Measurements from ENCODE around the gene FSTL4.

The FSTL4 gene

DNA sequence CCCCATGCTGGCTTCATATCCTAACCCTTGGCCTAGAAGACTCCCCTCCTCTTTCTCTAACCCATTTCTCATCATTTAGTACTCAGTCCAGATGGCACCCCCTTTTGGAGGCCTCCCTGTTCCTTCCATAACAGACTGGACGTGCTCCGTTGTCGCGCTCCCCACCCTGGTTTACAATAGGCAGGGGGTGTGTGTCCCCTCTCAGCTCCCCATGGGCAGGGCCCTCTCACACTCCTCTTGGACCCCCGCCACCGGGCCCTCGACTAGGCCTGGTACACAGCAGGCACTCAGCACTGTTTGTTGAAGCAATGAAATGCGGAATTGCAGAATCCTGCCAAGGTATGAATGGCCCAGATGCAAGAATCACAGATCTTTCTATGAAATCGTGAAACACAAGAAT is 227.4 kb downstream of the FSTL4 start:
- Mint-ChIP-seq H3K36me3 (ENCODE audit: insufficient read depth) (no peaks in the 10 kb centered on the region), H3K9me3 (no peaks in the 10 kb centered on the region), H3K4me1 (ENCODE audit: low read depth in 2 of 2) (no peaks in the 10 kb centered on the region), H3K27ac (no peak overlapping the region), H3K27me3 (peaks cover 39 to 64% of the 10 kb centered on the region in 2 donors), H3K4me3 (no peak overlapping the region)
- ATAC-seq (replicated peaks) (no peak), DNase-seq (no peak)

DNA sequence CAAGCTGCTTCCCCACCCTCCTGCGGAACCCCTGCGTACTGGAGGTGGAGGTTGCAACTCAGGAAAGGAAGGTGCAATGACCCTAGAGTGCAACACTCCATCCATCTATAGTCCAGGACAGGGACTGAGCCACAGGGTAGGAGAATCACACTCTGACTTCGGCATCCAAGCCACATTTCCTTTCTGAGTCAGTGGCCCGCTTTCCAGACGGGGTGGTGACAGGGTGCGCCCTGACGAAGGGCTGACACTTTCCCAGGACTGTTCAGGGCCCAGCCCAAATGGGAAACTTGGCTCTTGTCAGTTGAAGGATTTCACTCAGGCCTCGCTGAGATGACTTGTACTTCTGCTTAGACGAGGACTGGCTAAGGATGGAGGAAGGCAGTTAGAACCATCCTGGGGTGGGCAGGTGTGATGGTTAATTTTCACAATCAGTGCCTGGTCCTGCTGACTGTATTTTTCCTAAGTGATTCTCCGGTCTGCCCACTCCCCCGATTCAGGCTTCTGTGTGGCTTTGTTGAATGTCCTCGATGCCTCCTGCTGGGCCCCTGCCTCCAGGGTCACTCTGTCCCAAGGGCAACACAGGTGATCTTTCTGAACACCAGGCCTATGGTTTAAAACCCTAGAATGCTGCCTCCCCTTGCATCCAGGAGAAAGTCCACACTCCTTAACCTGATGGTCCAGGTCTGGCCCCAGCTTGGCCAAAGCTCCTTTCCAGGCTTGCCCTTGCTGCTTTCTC is 228.1 kb downstream of the FSTL4 start:
- Mint-ChIP-seq H3K9me3 (no peaks in the 10 kb centered on the region), H3K27ac (no peak overlapping the region), H3K4me1 (ENCODE audit: low read depth in 2 of 2) (no peaks in the 10 kb centered on the region), H3K36me3 (ENCODE audit: insufficient read depth) (no peaks in the 10 kb centered on the region), H3K4me3 (no peak overlapping the region), H3K27me3 (peaks cover 36 to 62% of the 10 kb centered on the region in 2 donors)
- ATAC-seq (replicated peaks) (no peak), DNase-seq (no peak)

DNA sequence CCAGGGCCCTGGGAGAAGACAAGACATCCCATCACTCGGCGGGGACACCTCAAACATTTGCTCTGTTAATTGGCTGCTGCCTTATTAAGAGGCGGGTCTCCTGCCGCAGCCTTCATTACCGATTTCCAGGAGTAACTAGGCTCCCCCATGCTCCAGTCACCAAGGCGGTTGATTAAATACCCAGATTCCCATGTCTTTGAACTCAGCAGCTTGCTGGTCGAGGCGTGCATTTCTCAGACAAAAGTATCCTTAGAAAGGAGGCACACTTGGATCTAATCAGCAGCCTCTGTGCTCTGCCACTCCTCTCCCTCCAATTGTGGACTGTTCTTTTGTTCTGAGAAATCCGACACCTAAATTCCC is 228.8 kb downstream of the FSTL4 start:
- H3K27me3 Mint-ChIP-seq, result peaks cover 33 to 59% of the 10 kb centered on the region in 2 donors
- no peak overlapping the region for H3K27ac Mint-ChIP-seq
- ATAC-seq (replicated peaks) (no peak), DNase-seq (no peak)
- H3K4me3 Mint-ChIP-seq, result no peak overlapping the region
- no peaks in the 10 kb centered on the region for H3K36me3 Mint-ChIP-seq (ENCODE audit: insufficient read depth)
- H3K4me1 Mint-ChIP-seq (ENCODE audit: low read depth in 2 of 2), result no peaks in the 10 kb centered on the region
- no peaks in the 10 kb centered on the region for H3K9me3 Mint-ChIP-seq

DNA sequence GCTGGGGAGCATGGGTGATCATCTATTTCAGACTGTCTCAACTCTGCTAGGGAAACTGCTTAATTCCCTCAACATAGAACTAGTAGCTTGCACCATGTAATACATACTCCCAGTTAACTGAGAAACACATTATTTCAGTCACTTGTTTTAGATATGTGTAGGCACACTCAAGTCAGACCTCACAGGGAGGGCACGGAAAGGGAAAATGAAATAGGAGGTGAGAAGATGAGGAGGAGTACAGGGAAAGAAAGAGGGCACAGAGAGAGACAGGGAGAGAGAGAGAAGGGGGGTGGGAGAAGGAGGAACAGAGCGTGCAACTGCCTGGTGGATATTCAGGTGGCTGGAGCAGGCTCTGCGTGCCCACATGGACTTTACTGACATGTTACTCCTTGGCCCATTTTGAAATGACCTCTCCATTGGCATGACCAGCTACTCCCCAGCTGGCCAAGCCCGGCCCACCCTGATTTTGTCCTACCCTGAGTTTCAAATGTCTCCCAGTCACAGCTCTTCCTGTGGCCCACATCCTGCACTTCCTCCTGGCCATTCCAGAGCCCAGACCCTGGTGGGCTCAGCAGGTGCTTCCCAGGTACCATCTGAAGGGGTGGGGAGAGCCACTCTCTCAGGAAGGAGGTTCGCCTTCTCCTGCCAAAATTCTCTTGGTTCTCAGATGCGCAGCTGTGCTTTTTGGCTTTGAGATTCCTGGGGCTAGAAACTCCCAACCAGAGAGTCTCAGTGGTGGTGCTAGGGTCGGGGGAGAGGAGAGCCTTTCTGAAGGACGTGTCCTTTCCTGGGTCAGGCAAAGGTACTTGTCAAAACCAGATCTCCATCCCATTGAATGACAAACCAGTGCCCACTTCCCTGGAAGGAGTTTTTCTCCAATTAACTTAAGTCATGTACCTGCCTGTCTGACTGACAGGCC is 229.4 kb downstream of the FSTL4 start:
- Mint-ChIP-seq H3K9me3 (no peaks in the 10 kb centered on the region), H3K36me3 (ENCODE audit: insufficient read depth) (no peaks in the 10 kb centered on the region), H3K27ac (no peak overlapping the region), H3K27me3 (peaks cover 30 to 57% of the 10 kb centered on the region in 2 donors), H3K4me1 (ENCODE audit: low read depth in 2 of 2) (no peaks in the 10 kb centered on the region), H3K4me3 (no peak overlapping the region)
- no peak for DNase-seq
- ATAC-seq (replicated peaks), result no peak

DNA sequence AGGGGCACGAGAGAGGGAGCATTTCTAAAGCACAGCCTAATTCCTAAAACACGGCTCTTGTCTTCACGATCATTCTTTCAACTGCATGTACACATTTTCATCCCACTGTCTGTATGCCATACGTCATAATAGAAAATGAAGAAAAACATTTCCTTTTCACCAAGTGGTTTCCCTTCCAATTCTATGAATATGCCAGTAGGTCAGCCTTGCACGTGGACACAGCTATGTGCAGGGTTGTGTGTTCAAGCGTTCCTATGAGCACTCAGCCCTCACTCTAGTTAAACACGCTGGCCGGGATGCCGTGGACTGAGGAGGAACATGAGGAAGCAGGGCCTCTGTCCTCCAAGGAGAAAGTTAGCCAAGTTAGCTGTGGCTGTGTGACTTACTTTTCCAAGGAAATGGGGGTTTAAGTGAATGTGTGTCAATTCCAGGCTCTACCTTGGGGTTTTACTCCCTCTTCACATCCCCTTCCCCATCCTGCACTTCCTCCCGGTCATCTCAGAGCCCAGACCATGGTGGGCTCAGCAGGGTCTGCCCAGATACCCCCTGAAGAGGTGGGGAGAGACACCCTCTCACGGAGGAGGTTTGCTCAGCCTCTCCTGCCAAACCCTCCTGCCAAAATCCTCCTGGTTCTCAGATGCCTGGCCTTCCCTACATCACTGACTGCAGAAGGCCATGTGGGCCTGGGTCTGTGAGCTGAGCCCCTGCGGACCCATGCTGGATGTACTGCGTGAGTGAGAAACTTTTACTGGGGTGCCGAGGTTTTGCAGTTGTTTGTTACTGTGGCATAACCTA is 230.6 kb downstream of the FSTL4 start:
- peaks cover 4 to 9% of the 10 kb centered on the region in 2 donors for H3K9me3 Mint-ChIP-seq
- H3K27ac Mint-ChIP-seq, result no peak overlapping the region
- DNase-seq (no peak), ATAC-seq (replicated peaks) (no peak)
- H3K4me3 Mint-ChIP-seq, result no peak overlapping the region
- H3K27me3 Mint-ChIP-seq, result peaks cover 33 to 57% of the 10 kb centered on the region in 2 donors
- no peaks in the 10 kb centered on the region for H3K4me1 Mint-ChIP-seq (ENCODE audit: low read depth in 2 of 2)
- no peaks in the 10 kb centered on the region for H3K36me3 Mint-ChIP-seq (ENCODE audit: insufficient read depth)

DNA sequence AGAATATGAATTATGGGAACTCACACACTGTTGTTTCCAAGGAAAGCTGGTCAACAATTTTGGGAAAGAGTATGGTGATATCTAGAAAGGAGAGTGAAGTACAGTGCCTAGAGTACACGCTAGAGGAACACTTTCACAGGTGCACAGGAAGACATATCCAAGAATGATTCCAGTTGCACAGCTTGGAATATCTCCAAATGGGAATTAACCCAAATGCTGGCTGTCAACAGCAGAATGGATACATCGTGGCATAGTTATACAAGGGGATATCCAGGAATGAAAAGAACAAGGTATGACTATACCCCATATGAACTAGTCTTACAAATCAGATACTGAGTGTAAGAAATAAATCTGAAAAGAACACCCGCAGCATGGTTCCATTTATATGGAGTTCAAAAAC is 231.3 kb downstream of the FSTL4 start:
- Mint-ChIP-seq H3K4me1 (ENCODE audit: low read depth in 2 of 2) (no peaks in the 10 kb centered on the region), H3K9me3 (peaks cover 4 to 9% of the 10 kb centered on the region in 2 donors), H3K36me3 (ENCODE audit: insufficient read depth) (no peaks in the 10 kb centered on the region), H3K27ac (no peak overlapping the region), H3K27me3 (peaks cover 33 to 52% of the 10 kb centered on the region in 2 donors), H3K4me3 (no peak overlapping the region)
- DNase-seq (no peak), ATAC-seq (replicated peaks) (no peak)

DNA sequence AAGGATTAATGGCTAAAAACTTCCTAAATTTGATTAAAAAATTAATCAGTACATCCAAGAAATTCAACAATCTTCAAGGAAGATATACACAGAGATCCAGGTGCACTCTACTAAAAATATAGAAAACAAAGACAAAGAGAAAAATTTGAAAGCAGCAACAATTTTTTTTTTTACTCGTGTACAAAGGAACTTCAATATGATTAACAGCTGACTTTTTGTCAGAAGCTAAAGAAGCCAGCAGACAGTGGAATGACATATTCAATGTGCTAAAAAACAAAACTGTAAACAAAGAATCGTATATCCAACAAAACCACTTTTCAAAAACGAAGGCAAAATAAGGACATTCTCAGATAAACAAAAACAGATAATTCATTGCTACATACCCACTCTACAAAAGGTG is 234.6 kb downstream of the FSTL4 start:
- DNase-seq, result no peak
- Mint-ChIP-seq H3K27ac (no peak overlapping the region), H3K36me3 (ENCODE audit: insufficient read depth) (no peaks in the 10 kb centered on the region), H3K4me1 (ENCODE audit: low read depth in 2 of 2) (no peaks in the 10 kb centered on the region), H3K4me3 (no peak overlapping the region), H3K9me3 (peaks cover 4 to 9% of the 10 kb centered on the region in 2 donors), H3K27me3 (peaks cover 48 to 51% of the 10 kb centered on the region in 2 donors)
- ATAC-seq (replicated peaks), result no peak

DNA sequence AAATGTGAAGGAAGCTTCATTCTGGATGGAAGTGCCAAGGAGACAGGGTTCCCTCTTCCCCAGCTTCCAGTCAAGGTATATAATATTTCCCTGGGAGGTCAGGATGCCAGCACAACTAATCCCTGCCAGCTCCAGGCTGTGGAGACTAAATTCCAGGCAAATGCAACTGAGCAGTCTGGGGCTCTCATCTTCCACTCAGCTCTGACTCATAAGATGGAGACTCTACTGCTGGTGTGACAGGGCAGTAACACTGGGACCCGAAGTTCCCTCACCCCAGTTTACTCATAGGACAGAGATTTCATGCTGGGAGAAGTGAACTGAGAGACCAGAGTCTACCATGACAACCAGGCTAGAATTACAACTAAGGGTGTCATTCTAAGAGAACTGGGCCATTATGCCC is 235.4 kb downstream of the FSTL4 start:
- H3K27me3 Mint-ChIP-seq, result peaks cover 51 to 54% of the 10 kb centered on the region in 2 donors
- no peaks in the 10 kb centered on the region for H3K4me1 Mint-ChIP-seq (ENCODE audit: low read depth in 2 of 2)
- H3K27ac Mint-ChIP-seq, result no peak overlapping the region
- no peaks in the 10 kb centered on the region for H3K36me3 Mint-ChIP-seq (ENCODE audit: insufficient read depth)
- H3K4me3 Mint-ChIP-seq, result no peak overlapping the region
- ATAC-seq (replicated peaks) (no peak), DNase-seq (no peak)
- peaks cover 4 to 9% of the 10 kb centered on the region in 2 donors for H3K9me3 Mint-ChIP-seq

DNA sequence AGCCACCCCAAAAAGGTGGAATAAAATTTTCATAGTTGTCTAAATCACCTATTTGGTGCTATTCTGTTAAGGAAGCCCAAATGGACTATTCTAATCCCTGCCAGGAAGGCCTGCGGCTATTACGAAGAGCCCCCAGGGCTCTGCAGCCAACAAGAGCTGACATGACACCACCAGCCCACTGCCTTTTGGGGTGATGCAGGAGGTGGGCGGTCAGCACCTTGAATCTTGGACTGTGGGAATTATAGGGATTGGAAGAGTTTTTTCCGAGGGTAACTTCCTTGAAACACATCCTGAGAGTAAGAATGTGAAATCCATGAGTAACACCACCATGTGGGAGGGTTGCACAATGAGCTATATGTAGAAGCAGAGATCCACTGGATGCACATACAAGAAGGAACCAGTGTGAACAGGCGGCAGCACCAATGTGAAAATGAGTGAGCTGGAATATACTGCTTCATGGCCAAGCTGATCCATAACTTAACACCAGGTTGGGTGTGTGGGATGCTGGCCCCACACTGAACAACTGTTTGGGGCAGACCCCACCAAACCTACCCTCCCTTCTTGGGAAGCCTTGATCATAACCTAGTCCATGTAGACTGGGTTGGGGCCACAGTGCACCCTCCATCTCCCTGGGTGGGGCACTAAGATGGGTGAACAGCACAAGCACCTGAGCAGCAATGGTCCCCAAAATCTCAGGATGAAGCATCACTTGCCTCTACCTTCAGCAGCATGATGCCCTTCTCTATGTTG is 239.0 kb downstream of the FSTL4 start:
- H3K4me3 Mint-ChIP-seq, result no peak overlapping the region
- peaks cover 63 to 77% of the 10 kb centered on the region in 2 donors for H3K27me3 Mint-ChIP-seq
- H3K36me3 Mint-ChIP-seq (ENCODE audit: insufficient read depth), result no peaks in the 10 kb centered on the region
- H3K4me1 Mint-ChIP-seq (ENCODE audit: low read depth in 2 of 2), result no peaks in the 10 kb centered on the region
- H3K9me3 Mint-ChIP-seq, result peaks cover 4 to 9% of the 10 kb centered on the region in 2 donors
- ATAC-seq (replicated peaks) (no peak), DNase-seq (no peak)
- H3K27ac Mint-ChIP-seq, result no peak overlapping the region

DNA sequence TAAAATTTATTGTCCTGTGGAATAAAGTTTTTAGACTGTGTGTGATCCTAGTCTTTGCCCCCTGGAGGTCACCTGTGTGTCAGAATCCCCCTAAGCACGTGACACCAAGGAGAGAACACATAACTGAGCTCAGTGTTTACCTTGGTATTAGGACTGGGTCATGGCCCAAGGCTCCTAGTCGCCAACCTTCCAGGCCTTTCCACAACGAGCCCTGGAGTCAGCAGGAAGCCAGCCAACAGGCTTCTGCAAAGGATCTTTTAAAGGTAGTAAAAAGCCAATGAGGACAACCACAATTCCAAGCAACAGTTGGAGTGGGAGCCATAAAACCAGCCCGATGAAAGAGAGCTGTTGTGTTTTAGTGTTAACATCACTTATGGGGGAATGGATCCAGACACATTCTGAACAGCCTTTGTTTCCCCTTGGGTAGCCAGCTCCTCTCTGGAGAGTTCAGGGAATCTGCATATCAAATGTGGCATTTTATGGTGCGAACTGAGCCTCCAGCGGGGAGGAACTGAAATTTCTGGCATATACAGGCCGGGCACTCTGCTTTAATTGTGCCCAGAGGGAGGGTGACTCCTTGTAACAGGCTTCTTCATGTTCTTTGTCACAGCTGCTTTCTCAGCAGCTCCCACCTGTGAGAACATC is 239.9 kb downstream of the FSTL4 start:
- no peak overlapping the region for H3K4me3 Mint-ChIP-seq
- peaks cover 59 to 79% of the 10 kb centered on the region in 2 donors for H3K27me3 Mint-ChIP-seq
- H3K9me3 Mint-ChIP-seq, result peaks cover 3 to 5% of the 10 kb centered on the region in 2 donors
- H3K4me1 Mint-ChIP-seq (ENCODE audit: low read depth in 2 of 2), result no peaks in the 10 kb centered on the region
- ATAC-seq (replicated peaks) (no peak), DNase-seq (no peak)
- no peaks in the 10 kb centered on the region for H3K36me3 Mint-ChIP-seq (ENCODE audit: insufficient read depth)
- H3K27ac Mint-ChIP-seq, result no peak overlapping the region

DNA sequence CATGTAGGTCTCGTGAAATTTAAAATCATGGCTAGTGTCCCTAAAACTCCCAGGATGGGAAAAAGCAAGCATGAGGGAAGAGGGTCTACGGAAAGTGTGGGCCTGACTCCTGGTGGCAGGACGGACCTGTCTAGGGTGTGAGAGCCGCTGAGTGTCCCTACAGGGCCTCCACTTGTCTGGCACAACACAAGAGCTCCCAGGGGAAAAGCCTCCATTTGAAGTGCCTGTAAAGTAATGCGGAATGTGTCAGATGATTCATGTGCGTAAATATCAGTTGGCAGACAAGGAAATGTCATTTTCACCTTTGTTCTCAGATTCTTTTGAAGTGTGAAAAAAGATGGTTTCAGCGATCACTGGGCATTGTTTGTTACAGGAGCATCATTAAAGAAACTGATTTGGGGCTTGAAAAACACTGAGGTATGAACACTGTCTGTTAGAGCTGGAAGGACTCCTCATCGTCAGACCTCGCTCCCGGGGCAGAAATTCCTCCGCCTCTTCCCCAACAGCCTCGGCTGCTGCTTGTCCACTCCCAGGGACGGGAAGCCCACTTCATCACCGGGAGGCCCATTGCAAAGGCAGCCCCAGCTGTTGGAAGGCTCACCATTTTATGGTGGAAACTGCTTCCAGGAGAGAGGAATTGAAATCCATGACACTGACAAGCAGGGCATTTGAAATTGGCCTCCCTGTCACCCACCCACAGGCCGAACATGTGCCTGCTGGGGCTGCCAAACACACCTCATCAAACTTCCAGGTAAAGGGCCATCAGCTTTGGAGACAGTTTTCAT is 240.8 kb downstream of the FSTL4 start:
- H3K4me1 Mint-ChIP-seq (ENCODE audit: low read depth in 2 of 2), result no peaks in the 10 kb centered on the region
- H3K27me3 Mint-ChIP-seq, result peaks cover 55 to 80% of the 10 kb centered on the region in 2 donors
- no peaks in the 10 kb centered on the region for H3K36me3 Mint-ChIP-seq (ENCODE audit: insufficient read depth)
- H3K9me3 Mint-ChIP-seq, result no peaks in the 10 kb centered on the region
- ATAC-seq (replicated peaks) (no peak), DNase-seq (no peak)
- H3K27ac Mint-ChIP-seq, result no peak overlapping the region
- no peak overlapping the region for H3K4me3 Mint-ChIP-seq

DNA sequence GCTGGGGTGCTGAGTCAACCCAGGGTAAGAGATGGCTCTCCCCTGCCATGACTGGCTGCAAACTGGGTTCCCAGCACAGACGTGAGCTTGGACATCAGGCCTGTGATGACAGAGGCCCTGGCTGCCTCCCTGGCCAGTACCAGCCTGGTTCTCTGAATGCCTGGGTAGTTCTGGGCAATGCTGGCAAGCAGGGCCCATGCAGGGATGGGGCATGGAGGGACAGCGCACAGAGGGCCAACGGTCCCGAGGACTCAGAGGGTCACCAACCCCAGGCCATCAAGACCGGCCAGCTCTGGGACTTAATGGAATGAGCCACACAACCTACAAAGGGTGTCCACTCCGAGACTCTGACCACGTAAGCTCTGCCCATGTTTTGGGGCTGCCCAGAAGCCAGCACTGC is 241.4 kb downstream of the FSTL4 start:
- H3K4me3 Mint-ChIP-seq, result no peak overlapping the region
- no peak overlapping the region for H3K27ac Mint-ChIP-seq
- no peaks in the 10 kb centered on the region for H3K36me3 Mint-ChIP-seq (ENCODE audit: insufficient read depth)
- no peaks in the 10 kb centered on the region for H3K4me1 Mint-ChIP-seq (ENCODE audit: low read depth in 2 of 2)
- peaks cover 56 to 83% of the 10 kb centered on the region in 2 donors for H3K27me3 Mint-ChIP-seq
- H3K9me3 Mint-ChIP-seq, result no peaks in the 10 kb centered on the region
- ATAC-seq (replicated peaks) (no peak), DNase-seq (no peak)
